GM10847 (cell line): ENCODE data around the gene FURIN.

Source experiments
- POLR2A ChIP-seq: IDR thresholded peaks from 2 replicates; pipeline ENCODE4 v1.6.1; 2011; ENCODE audit not compliant: insufficient read length; ENCODE audit errors: extremely low read depth

The FURIN gene

GRCh38 chr15:90868261-90868689, at the start of gene FURIN:
FURIN (plus strand) TSS chr15:90868588; CDS start chr15:90875741, 7,153 bp downstream.
- TF ChIP-seq POLR2A: no peak

DNA sequence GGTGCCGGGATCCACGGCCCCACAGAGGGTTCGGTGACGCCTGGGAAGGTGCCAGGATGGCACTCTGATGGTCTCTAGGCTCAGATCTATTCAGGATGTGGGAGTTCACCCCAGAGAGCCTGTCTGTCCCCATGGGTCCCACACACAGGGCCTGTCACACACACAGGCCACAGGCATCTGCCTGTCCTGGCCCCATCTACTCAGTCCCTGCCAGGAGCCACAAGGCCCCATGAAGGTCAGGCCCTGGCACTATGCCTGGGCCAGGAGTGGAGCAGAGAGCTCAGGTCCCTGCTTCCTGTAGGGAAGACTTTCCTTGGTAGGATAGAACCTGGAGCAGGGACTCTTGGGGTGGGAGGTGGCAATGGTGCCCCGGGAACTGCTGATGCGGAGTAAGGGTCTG, 49.0 kb upstream of the FURIN start:
- no peak for TF ChIP-seq POLR2A

- no peak for TF ChIP-seq POLR2A
Measured at GRCh38 chr15:90819850-90820249, 48.5 kb upstream of the FURIN start.

GRCh38 chr15:90820481-90820880, 47.9 kb upstream of the FURIN start:
- no peak for TF ChIP-seq POLR2A

DNA sequence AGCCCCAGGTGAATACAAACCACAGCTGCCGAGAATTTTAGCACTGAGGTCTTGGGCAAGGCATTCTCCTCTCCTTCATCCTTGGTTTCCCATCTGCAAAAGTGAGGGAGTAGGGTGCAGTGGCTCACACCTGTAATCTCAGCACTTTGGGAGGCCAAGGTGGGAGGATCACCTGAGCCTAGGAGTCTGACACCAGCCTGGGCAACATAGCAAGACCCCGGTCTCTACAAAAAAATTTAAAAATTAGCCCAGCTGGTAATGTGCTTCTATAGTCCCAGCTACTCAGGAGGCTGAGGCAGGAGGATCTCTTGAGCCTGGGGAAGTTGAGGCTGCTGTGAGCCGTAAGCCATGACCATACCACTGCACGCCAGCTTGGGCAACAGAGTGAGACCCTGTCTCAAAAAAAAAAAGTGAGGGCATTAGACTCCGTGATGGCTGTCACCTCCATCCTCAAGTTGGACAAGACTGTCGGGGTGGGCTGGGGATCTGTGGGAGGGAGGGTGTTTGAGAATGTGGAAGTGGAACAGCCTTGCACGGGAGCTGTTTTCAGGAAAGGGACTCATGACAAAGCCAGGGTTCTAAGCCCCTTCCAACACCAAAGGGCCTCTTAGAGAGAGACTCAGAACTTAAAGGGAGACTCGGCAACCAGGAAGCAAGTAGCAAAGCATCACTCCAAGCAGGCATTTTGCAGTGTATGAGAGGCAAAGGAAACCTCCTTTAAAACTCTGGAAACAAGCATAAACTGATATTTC, 46.0 kb upstream of the FURIN start:
- no peak for TF ChIP-seq POLR2A

- no peak for TF ChIP-seq POLR2A
Measured at GRCh38 chr15:90823455-90823974, 44.9 kb upstream of the FURIN start.

GRCh38 chr15:90826886-90827435, 41.4 kb upstream of the FURIN start:
- no peak for TF ChIP-seq POLR2A

GRCh38 chr15:90828111-90828510, 40.3 kb upstream of the FURIN start:
- no peak for TF ChIP-seq POLR2A

DNA sequence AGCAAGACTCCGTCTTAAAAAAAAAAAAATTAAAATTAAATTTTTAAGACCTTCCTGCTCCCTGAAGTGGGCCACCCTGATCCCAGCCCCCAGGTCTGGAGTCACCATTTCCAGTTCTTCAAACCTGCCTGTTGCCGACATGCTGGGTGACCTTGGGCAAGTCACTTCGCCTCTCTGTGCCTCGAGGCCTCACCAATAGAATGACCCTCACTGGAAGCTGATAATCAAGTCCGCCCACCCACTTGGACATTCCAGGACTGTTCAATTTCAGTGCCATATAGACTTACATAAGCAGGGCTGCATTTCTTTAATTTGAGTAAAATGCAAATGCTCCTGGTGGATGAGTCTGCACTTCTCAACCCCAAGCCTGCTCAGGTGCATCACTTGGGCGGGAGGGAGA, 39.3 kb upstream of the FURIN start:
- TF ChIP-seq POLR2A: no peak

- no peak for TF ChIP-seq POLR2A
Measured at GRCh38 chr15:90829942-90830440, 38.4 kb upstream of the FURIN start.

DNA sequence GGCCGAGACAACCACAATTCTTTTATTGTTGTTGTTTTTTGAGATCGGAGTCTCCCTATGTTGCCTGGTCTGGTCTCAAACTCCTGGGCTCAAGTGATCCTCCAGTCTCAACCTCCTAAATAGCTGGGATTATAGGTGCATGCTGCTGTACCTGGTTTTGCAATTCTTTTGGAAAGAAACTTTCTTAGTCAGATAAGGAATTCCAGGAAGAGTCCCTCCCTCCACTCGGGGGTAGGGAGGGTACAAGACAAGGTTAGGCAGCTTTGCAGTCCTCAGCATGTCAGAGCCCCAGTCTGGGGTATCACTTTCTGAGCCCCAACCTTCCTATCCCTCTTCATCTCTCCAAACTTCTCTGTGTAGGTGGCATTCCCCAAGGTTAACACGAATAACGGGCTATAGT, 33.8 kb upstream of the FURIN start:
- TF ChIP-seq POLR2A: no peak

DNA sequence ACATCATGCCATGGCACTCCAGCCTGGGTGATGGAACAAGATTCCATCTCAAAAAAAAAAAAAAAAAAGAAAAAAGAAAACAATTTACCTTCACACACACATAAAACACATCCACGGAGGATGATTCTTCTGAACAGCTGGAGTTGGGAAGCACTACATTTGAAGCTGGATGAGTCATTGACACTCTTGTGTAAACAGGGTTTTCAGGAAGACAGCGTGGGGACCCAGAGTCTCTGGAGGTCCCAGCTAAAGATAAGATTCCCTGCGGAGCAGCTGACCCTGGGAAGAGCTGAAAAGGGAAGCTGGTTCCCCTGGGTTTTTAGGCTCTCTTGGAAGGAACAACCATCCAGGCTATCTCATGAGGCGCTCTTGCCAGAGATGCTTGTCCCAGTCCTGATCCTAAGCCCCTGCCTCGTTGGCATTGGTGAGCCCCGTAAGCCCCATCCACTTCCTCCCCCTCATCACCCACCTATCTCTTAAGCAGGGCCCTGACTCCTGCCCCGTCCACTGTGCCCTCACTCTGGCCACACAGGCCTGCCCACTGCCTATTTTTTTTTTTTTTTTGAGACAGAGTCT, 32.0 kb upstream of the FURIN start:
- no peak for TF ChIP-seq POLR2A

DNA sequence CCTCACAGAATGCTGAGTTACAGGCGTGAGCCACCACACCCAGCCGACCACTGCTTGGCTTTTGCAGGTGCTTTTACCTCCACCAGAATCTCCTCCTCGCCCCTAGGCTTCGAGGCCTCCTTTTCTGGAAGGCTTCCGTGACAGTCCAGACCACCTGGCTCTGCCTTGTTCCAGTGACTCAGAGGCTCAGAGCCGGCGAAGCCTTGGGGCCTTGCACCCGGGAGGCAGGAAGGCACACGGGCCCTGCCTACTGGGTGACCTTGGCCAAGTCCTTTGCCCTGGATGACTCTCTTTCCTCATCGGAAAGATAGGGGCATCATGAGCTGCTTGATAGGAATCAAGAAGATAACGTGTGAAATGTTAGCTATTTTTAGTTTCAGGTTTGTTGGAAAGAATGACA, 31.3 kb upstream of the FURIN start:
- no peak for TF ChIP-seq POLR2A

- no peak for TF ChIP-seq POLR2A
Measured at GRCh38 chr15:90838139-90838538, 30.2 kb upstream of the FURIN start.

GRCh38 chr15:90838544-90838943, 29.8 kb upstream of the FURIN start:
- no peak for TF ChIP-seq POLR2A

GRCh38 chr15:90839187-90840071, 29.0 kb upstream of the FURIN start:
- peak; percentile 43 for TF ChIP-seq POLR2A
